HEK293 (cell line): ENCODE results near the gene TMEM208.

Experiments used
- CTCF ChIA-PET: fragments of 350-600 bp; formaldehyde crosslinking; extraction: SDS; loops from one replicate; lab custom pipeline; 2021; ENCODE audit warnings: antibody characterized with exemption; lab: Yijun Ruan, JAX
- POLR2A ChIA-PET: fragments of 300-600 bp; formaldehyde crosslinking; extraction: SDS; loops from one replicate; lab custom pipeline; 2020; ENCODE audit warnings: antibody characterized with exemption, inconsistent platforms; lab: Yijun Ruan, JAX
- H3K27ac ChIP-seq: fragments of 200-500 bp; sonication (Bioruptor generic); 2 replicates; pipeline ENCODE4 v1.5.1; 2014; ENCODE audit warnings: low read depth, low read length, control low read depth, inconsistent platforms; ENCODE audit errors: extremely low read depth
- H3K36me3 ChIP-seq, 2 experiments: fragments of 200-500 bp in 1 of 2; sonication (Bioruptor generic) in 1 of 2; 1 replicate in 1 of 2; 2 replicates in 1 of 2; pipeline ENCODE4 v1.5.1; 2014 to 2017; ENCODE audit warnings: inconsistent platforms in 2 of 2, low read length in 2 of 2; ENCODE audit not compliant: control insufficient read depth in 2 of 2, insufficient read depth in 1 of 2
- H3K4me1 ChIP-seq: fragments of 200-500 bp; sonication (Bioruptor generic); 2 replicates; pipeline ENCODE4 v1.5.1; 2014; ENCODE audit warnings: mild to moderate bottlenecking, low read length, inconsistent platforms; ENCODE audit not compliant: control insufficient read depth, insufficient read depth
- H3K4me3 ChIP-seq: 2 replicates; pipeline ENCODE4 v1.5.1; 2011; ENCODE audit warnings: low read depth, mild to moderate bottlenecking, control low read depth, low read length, moderate library complexity
- H3K9me3 ChIP-seq: fragments of 200-500 bp; sonication (Bioruptor generic); 2 replicates; pipeline ENCODE4 v1.5.1; 2014; ENCODE audit warnings: low read depth, low read length, inconsistent platforms; ENCODE audit not compliant: control insufficient read depth, insufficient read depth
- GFI1B ChIP-seq: fragments of 450-650 bp; formaldehyde crosslinking; IDR thresholded peaks from 2 replicates; pipeline ENCODE4 v1.5.1; 2016; ENCODE audit warnings: missing biosample characterization, missing genetic modification characterization
- KLF1 ChIP-seq: fragments of 450-650 bp; formaldehyde crosslinking; IDR thresholded peaks from 2 replicates; pipeline ENCODE4 v1.5.1; 2016; ENCODE audit warnings: missing biosample characterization, missing genetic modification characterization
- KLF9 ChIP-seq: fragments of 450-650 bp; formaldehyde crosslinking; IDR thresholded peaks from 2 replicates; pipeline ENCODE4 v1.5.1; 2016; ENCODE audit warnings: missing biosample characterization, missing genetic modification characterization, low read depth
- REPIN1 ChIP-seq: fragments of 450-650 bp; formaldehyde crosslinking; IDR thresholded peaks from 2 replicates; pipeline ENCODE4 v1.5.1; 2017; ENCODE audit warnings: missing biosample characterization, missing genetic modification characterization, low read depth
- SALL2 ChIP-seq: fragments of 450-650 bp; formaldehyde crosslinking; IDR thresholded peaks from 2 replicates; pipeline ENCODE4 v1.5.0; 2017; ENCODE audit warnings: missing biosample characterization, mild to moderate bottlenecking, missing genetic modification characterization, borderline replicate concordance
- SP3 ChIP-seq: fragments of 450-650 bp; formaldehyde crosslinking; IDR thresholded peaks from 2 replicates; pipeline ENCODE4 v1.5.1; 2016; ENCODE audit warnings: missing biosample characterization, missing genetic modification characterization
- ZBTB21 ChIP-seq: fragments of 450-650 bp; formaldehyde crosslinking; IDR thresholded peaks from 2 replicates; pipeline ENCODE4 v1.5.1; 2017; ENCODE audit warnings: missing biosample characterization, missing genetic modification characterization
- ZNF112 ChIP-seq: fragments of 450-650 bp; formaldehyde crosslinking; IDR thresholded peaks from 2 replicates; pipeline ENCODE4 v1.5.0; 2017; ENCODE audit warnings: missing biosample characterization, missing genetic modification characterization
- ZNF169 ChIP-seq: fragments of 450-650 bp; formaldehyde crosslinking; IDR thresholded peaks from 2 replicates; pipeline ENCODE4 v1.5.1; 2016; ENCODE audit warnings: missing biosample characterization, missing genetic modification characterization
- ZNF19 ChIP-seq: fragments of 450-650 bp; formaldehyde crosslinking; IDR thresholded peaks from 2 replicates; pipeline ENCODE4; 2016; ENCODE audit warnings: missing biosample characterization, missing genetic modification characterization, low read depth
- ZNF202 ChIP-seq: fragments of 450-650 bp; formaldehyde crosslinking; IDR thresholded peaks from 2 replicates; pipeline ENCODE4 v1.5.1; 2016; ENCODE audit warnings: missing biosample characterization, missing genetic modification characterization, borderline replicate concordance
- ZNF341 ChIP-seq: fragments of 450-650 bp; formaldehyde crosslinking; IDR thresholded peaks from 2 replicates; pipeline ENCODE4; 2016; ENCODE audit warnings: low read depth, missing biosample characterization, missing genetic modification characterization
- ZNF350 ChIP-seq: fragments of 450-650 bp; formaldehyde crosslinking; IDR thresholded peaks from 2 replicates; pipeline ENCODE4 v1.5.0; 2017; ENCODE audit warnings: missing biosample characterization, mild to moderate bottlenecking, missing genetic modification characterization
- ZNF391 ChIP-seq: fragments of 450-650 bp; formaldehyde crosslinking; IDR thresholded peaks from 2 replicates; pipeline ENCODE4 v1.5.1; 2016; ENCODE audit warnings: low read depth, missing biosample characterization, missing genetic modification characterization, borderline replicate concordance
- ZNF521 ChIP-seq: fragments of 450-650 bp; formaldehyde crosslinking; IDR thresholded peaks from 2 replicates; pipeline ENCODE4 v1.5.1; 2017; ENCODE audit warnings: missing biosample characterization, mild to moderate bottlenecking, missing genetic modification characterization
- ZNF621 ChIP-seq: fragments of 450-650 bp; formaldehyde crosslinking; IDR thresholded peaks from 2 replicates; pipeline ENCODE4 v1.5.1; 2017; ENCODE audit warnings: missing biosample characterization, missing genetic modification characterization
- ZNF664 ChIP-seq: fragments of 450-650 bp; formaldehyde crosslinking; IDR thresholded peaks from 2 replicates; pipeline ENCODE4 v1.5.1; 2016; ENCODE audit warnings: missing biosample characterization, missing genetic modification characterization
- ZNF747 ChIP-seq: fragments of 450-650 bp; formaldehyde crosslinking; IDR thresholded peaks from 2 replicates; pipeline ENCODE4 v1.5.1; 2016; ENCODE audit warnings: missing biosample characterization, missing genetic modification characterization
- TF ChIP-seq, protein P1 (sequence below): fragments of 450-650 bp; formaldehyde crosslinking; IDR thresholded peaks from 2 replicates; pipeline ENCODE4 v1.5.1; 2016; ENCODE audit warnings: missing biosample characterization, missing genetic modification characterization
- TF ChIP-seq, protein P2 (sequence below): fragments of 450-650 bp; formaldehyde crosslinking; IDR thresholded peaks from 2 replicates; pipeline ENCODE4 v1.5.1; 2016; ENCODE audit warnings: missing biosample characterization, missing genetic modification characterization
- TF ChIP-seq, protein P3 (sequence below): fragments of 450-650 bp; IDR thresholded peaks from 2 replicates; pipeline ENCODE4 v1.5.1; 2018; ENCODE audit warnings: missing biosample characterization, mild to moderate bottlenecking, missing genetic modification characterization
- TF ChIP-seq, protein P4 (sequence below): fragments of 450-650 bp; formaldehyde crosslinking; IDR thresholded peaks from 2 replicates; pipeline ENCODE4 v1.5.1; 2016; ENCODE audit warnings: missing biosample characterization, missing genetic modification characterization

The TMEM208 gene

DNA sequence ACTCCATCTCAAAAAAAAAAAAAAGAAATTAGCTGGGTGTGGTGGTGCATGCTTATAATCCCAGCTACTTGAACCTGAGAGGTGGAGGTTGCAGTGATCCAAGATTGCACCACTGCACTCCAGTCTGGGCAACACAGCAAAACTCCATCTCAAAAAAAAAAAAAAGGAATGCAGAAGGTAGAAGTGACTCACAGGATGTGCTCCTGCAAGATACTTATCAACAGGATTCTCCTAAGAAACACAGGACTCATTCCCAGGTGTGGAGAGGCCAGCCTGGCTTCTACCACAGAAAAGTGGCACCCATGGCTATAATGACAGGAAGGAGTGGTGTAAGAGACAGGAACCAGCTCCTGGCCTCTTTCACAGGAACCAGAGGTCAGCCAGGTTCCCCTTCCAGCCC lies 14.2 kb upstream of the TMEM208 start (continued):
- TF ChIP-seq ZBTB21 (tag by site-specific recombination) (no peak), ZNF664 (tag by site-specific recombination) (no peak), SP3 (tag by site-specific recombination) (no peak), KLF9 (tag by site-specific recombination) (no peak), KLF1 (tag by site-specific recombination) (no peak)
- TF ChIP-seq, protein P1, sequence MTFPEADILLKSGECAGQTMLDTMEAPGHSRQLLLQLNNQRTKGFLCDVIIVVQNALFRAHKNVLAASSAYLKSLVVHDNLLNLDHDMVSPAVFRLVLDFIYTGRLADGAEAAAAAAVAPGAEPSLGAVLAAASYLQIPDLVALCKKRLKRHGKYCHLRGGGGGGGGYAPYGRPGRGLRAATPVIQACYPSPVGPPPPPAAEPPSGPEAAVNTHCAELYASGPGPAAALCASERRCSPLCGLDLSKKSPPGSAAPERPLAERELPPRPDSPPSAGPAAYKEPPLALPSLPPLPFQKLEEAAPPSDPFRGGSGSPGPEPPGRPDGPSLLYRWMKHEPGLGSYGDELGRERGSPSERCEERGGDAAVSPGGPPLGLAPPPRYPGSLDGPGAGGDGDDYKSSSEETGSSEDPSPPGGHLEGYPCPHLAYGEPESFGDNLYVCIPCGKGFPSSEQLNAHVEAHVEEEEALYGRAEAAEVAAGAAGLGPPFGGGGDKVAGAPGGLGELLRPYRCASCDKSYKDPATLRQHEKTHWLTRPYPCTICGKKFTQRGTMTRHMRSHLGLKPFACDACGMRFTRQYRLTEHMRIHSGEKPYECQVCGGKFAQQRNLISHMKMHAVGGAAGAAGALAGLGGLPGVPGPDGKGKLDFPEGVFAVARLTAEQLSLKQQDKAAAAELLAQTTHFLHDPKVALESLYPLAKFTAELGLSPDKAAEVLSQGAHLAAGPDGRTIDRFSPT (tag by site-specific recombination), result no peak

DNA sequence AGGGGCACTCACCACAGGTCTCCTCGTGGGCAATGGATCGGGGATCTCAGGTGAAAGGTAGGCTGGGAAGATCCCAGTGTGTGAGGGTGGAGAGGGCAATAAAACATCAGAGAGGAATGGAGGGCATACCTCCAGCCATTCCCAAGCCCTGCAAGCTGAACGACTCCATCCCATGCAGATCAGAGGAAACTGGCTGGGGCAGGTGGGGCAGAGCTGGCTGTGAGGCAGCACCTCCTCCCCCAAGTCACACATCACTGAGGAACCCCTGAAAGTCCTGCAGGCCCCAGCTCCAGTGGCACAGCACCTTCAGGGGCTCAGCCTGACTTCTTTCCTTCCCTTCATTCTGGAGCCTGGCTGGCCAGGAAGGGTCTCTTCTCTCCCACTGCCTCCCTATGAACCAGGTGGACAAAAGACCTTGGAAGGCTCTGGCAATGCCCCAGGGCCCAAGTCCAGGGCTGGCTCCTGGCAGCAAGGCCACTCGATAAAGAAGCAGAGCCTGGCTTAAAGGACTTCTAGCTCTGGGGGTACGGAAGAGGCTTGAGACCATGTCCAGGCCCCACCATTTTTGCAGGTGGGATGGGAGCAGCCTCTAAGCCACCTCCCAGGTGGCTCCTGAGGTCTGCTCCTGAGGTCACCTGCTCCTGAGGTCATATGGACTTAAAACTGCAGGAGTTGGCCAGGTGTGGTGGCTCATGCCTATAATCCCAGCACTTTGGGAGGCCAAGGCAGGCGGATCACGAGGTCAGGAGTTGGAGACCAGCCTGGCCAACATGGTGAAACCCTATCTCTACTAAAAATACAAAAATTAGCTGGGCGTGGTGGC lies 13.5 kb upstream of the TMEM208 start:
- Histone ChIP-seq H3K4me3 (no peak overlapping the region), H3K4me1 (no peaks in the 10 kb centered on the region), H3K9me3 (no peaks in the 10 kb centered on the region), H3K36me3 (peaks cover 0 to 7% of the 10 kb centered on the region in 2 experiments; a peak in 2 of 3 replicates), H3K27ac (no peak overlapping the region)
- ChIA-PET CTCF (no interaction called here), POLR2A (interaction anchor here (0.6 kb wide), 1 partner anchor 252 kb away, joined by 3 read pairs; the partner anchor contains the start of gene CES3)
- TF ChIP-seq, protein P2, sequence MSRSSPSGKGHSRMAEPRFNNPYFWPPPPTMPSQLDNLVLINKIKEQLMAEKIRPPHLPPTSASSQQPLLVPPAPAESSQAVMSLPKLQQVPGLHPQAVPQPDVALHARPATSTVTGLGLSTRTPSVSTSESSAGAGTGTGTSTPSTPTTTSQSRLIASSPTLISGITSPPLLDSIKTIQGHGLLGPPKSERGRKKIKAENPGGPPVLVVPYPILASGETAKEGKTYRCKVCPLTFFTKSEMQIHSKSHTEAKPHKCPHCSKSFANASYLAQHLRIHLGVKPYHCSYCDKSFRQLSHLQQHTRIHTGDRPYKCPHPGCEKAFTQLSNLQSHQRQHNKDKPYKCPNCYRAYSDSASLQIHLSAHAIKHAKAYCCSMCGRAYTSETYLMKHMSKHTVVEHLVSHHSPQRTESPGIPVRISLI, result no peak
- TF ChIP-seq GFI1B (tag by site-specific recombination) (no peak), REPIN1 (tag by site-specific recombination) (no peak), ZNF747 (tag by site-specific recombination) (no peak), ZNF19 (no peak), ZNF350 (tag by site-specific recombination) (no peak), SALL2 (tag by site-specific recombination) (no peak), ZNF521 (tag by site-specific recombination) (no peak), ZNF112 (no peak), ZNF391 (tag by site-specific recombination) (no peak), ZNF169 (tag by site-specific recombination) (no peak), ZNF202 (tag by site-specific recombination) (no peak), ZNF341 (tag by site-specific recombination) (no peak), ZNF621 (tag by site-specific recombination) (no peak)
- TF ChIP-seq, protein P3, sequence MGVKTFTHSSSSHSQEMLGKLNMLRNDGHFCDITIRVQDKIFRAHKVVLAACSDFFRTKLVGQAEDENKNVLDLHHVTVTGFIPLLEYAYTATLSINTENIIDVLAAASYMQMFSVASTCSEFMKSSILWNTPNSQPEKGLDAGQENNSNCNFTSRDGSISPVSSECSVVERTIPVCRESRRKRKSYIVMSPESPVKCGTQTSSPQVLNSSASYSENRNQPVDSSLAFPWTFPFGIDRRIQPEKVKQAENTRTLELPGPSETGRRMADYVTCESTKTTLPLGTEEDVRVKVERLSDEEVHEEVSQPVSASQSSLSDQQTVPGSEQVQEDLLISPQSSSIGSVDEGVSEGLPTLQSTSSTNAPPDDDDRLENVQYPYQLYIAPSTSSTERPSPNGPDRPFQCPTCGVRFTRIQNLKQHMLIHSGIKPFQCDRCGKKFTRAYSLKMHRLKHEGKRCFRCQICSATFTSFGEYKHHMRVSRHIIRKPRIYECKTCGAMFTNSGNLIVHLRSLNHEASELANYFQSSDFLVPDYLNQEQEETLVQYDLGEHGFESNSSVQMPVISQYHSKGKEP (tag by site-specific recombination), result no peak
- TF ChIP-seq, protein P4, sequence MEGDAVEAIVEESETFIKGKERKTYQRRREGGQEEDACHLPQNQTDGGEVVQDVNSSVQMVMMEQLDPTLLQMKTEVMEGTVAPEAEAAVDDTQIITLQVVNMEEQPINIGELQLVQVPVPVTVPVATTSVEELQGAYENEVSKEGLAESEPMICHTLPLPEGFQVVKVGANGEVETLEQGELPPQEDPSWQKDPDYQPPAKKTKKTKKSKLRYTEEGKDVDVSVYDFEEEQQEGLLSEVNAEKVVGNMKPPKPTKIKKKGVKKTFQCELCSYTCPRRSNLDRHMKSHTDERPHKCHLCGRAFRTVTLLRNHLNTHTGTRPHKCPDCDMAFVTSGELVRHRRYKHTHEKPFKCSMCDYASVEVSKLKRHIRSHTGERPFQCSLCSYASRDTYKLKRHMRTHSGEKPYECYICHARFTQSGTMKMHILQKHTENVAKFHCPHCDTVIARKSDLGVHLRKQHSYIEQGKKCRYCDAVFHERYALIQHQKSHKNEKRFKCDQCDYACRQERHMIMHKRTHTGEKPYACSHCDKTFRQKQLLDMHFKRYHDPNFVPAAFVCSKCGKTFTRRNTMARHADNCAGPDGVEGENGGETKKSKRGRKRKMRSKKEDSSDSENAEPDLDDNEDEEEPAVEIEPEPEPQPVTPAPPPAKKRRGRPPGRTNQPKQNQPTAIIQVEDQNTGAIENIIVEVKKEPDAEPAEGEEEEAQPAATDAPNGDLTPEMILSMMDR (tag by site-specific recombination), result no peak
